Astrocyte (in vitro differentiated cells and primary cell): ENCODE data around the gene OTOF. TPM values are rescaled to one million over a fixed set of nuclear protein-coding genes. Genes with fewer than 3 reads are reported as not detected.

Source experiments
- DNase-seq: peaks from one replicate; pipeline ENCODE4 v3.0.0-alpha.2; 2010; ENCODE audit warnings: low read depth
- FAIRE-seq: peaks from 2 replicates; lab custom pipeline; 2011; peaks lifted over from hg19 to GRCh38; lab: Jason Lieb, UNC
- H2AFZ ChIP-seq: 2 replicates; pipeline ENCODE4 v1.6.0; 2012; ENCODE audit warnings: low read depth, low read length, inconsistent platforms
- H3K27ac ChIP-seq: 2 replicates; pipeline ENCODE4 v1.5.1; 2011; ENCODE audit warnings: low read depth, low read length, inconsistent platforms
- H3K27me3 ChIP-seq: 2 replicates; pipeline ENCODE4 v1.6.0; 2011; ENCODE audit warnings: low read length, inconsistent platforms; ENCODE audit not compliant: insufficient read depth
- H3K36me3 ChIP-seq: 2 replicates; pipeline ENCODE4 v1.5.1; 2011; ENCODE audit warnings: low read length, inconsistent platforms; ENCODE audit not compliant: insufficient read depth
- H3K4me1 ChIP-seq: 2 replicates; pipeline ENCODE4 v1.5.1; 2011; ENCODE audit warnings: low read length, inconsistent platforms; ENCODE audit not compliant: insufficient read depth
- H3K4me2 ChIP-seq: 2 replicates; pipeline ENCODE4 v1.6.0; 2012; ENCODE audit warnings: low read length, inconsistent platforms
- H3K4me3 ChIP-seq: 2 replicates; pipeline ENCODE4 v1.5.1; 2011; ENCODE audit warnings: low read depth, mild to moderate bottlenecking, low read length, inconsistent platforms; ENCODE audit not compliant: insufficient read depth
- H3K79me2 ChIP-seq: 2 replicates; pipeline ENCODE4 v1.6.0; 2012; ENCODE audit warnings: mild to moderate bottlenecking, low read length, inconsistent platforms; ENCODE audit not compliant: insufficient read depth
- H3K9ac ChIP-seq: 2 replicates; pipeline ENCODE4 v1.6.0; 2012; ENCODE audit warnings: mild to moderate bottlenecking, low read length, inconsistent platforms
- H3K9me3 ChIP-seq: 2 replicates; pipeline ENCODE4 v1.5.1; 2012; ENCODE audit warnings: low read depth, mild to moderate bottlenecking, low read length, inconsistent platforms; ENCODE audit not compliant: insufficient read depth
- H4K20me1 ChIP-seq: 2 replicates; pipeline ENCODE4 v1.6.0; 2012; ENCODE audit warnings: low read length, inconsistent platforms; ENCODE audit not compliant: insufficient read depth
- H3K27ac Mint-ChIP-seq: one replicate; pipeline ENCODE4 v1.8.0; 2021; ENCODE audit warnings: mild to moderate bottlenecking, mixed read lengths; ENCODE audit not compliant: unreplicated experiment
- H3K27me3 Mint-ChIP-seq: one replicate; pipeline ENCODE4 v1.8.0; 2021; ENCODE audit warnings: low read depth, mixed read lengths; ENCODE audit not compliant: unreplicated experiment
- H3K36me3 Mint-ChIP-seq: one replicate; pipeline ENCODE4 v1.8.0; 2021; ENCODE audit warnings: low read depth, mixed read lengths; ENCODE audit not compliant: unreplicated experiment
- H3K4me1 Mint-ChIP-seq: one replicate; pipeline ENCODE4 v1.8.0; 2021; ENCODE audit warnings: low read depth, mixed read lengths; ENCODE audit not compliant: unreplicated experiment
- H3K4me3 Mint-ChIP-seq: one replicate; pipeline ENCODE4 v1.8.0; 2021; ENCODE audit warnings: mild to moderate bottlenecking, moderate library complexity, mixed read lengths; ENCODE audit not compliant: unreplicated experiment
- H3K9me3 Mint-ChIP-seq: one replicate; pipeline ENCODE4 v1.8.0; 2021; ENCODE audit warnings: mild to moderate bottlenecking, mixed read lengths; ENCODE audit not compliant: unreplicated experiment
- CTCF ChIP-seq: IDR thresholded peaks from 2 replicates; pipeline ENCODE4 v1.5.1; 2011; ENCODE audit warnings: low read depth, mild to moderate bottlenecking, inconsistent platforms, low read length, moderate library complexity; ENCODE audit not compliant: insufficient read depth
- EZH2 ChIP-seq: IDR thresholded peaks from 2 replicates; pipeline ENCODE4 v1.6.1; 2012; ENCODE audit warnings: mild to moderate bottlenecking, low read length, inconsistent platforms; ENCODE audit not compliant: insufficient read depth
- total RNA-seq: library from RNA; stranded (reverse); gene quantifications from 2 replicates; pipeline ENCODE4 v1.2.1, GENCODE V29; 2021

The OTOF gene
- total RNA-seq, 1 donor from 2014 or later: not detected

GRCh38 chr2:26432363-26432762 is 45.6 kb downstream of the OTOF start:
- no peaks in the 10 kb centered on the region for H3K36me3 ChIP-seq
- Mint-ChIP-seq H3K9me3 (peaks cover 1% of the 10 kb centered on the region), H3K27me3 (peaks cover 2% of the 10 kb centered on the region), H3K4me3 (no peak overlapping the region), H3K27ac (no peak overlapping the region), H3K4me1 (peaks cover 13% of the 10 kb centered on the region), H3K36me3 (peaks cover 1% of the 10 kb centered on the region)
- H3K27ac ChIP-seq: no peak overlapping the region
- H3K9ac ChIP-seq: no peak overlapping the region
- no peaks in the 10 kb centered on the region for H3K4me1 ChIP-seq
- H3K9me3 ChIP-seq: no peaks in the 10 kb centered on the region
- no peaks in the 10 kb centered on the region for H4K20me1 ChIP-seq
- H2AFZ ChIP-seq: no peak overlapping the region
- no peak for FAIRE-seq
- no peak for TF ChIP-seq CTCF
- TF ChIP-seq EZH2: no peak
- no peak overlapping the region for H3K4me3 ChIP-seq
- no peaks in the 10 kb centered on the region for H3K27me3 ChIP-seq
- no peak for DNase-seq
- no peaks in the 10 kb centered on the region for H3K79me2 ChIP-seq
- no peak overlapping the region for H3K4me2 ChIP-seq

- Histone ChIP-seq H3K4me3 (no peak overlapping the region), H3K79me2 (no peaks in the 10 kb centered on the region), H3K9ac (no peak overlapping the region), H3K9me3 (no peaks in the 10 kb centered on the region), H3K4me2 (no peak overlapping the region), H3K36me3 (no peaks in the 10 kb centered on the region), H3K4me1 (no peaks in the 10 kb centered on the region), H2AFZ (no peak overlapping the region), H3K27ac (no peak overlapping the region), H4K20me1 (no peaks in the 10 kb centered on the region), H3K27me3 (no peaks in the 10 kb centered on the region)
- no peaks in the 10 kb centered on the region for H3K36me3 Mint-ChIP-seq
- H3K27ac Mint-ChIP-seq: peak overlapping the region; percentile 62
- H3K4me3 Mint-ChIP-seq: no peak overlapping the region
- H3K9me3 Mint-ChIP-seq: peaks cover 1% of the 10 kb centered on the region
- FAIRE-seq (no peak), DNase-seq (peak; percentile 11)
- peaks cover 13% of the 10 kb centered on the region for H3K4me1 Mint-ChIP-seq
- TF ChIP-seq EZH2 (no peak), CTCF (no peak)
- H3K27me3 Mint-ChIP-seq: peaks cover 2% of the 10 kb centered on the region
Observed at GRCh38 chr2:26430826-26431225, 47.1 kb downstream of the OTOF start.

DNA sequence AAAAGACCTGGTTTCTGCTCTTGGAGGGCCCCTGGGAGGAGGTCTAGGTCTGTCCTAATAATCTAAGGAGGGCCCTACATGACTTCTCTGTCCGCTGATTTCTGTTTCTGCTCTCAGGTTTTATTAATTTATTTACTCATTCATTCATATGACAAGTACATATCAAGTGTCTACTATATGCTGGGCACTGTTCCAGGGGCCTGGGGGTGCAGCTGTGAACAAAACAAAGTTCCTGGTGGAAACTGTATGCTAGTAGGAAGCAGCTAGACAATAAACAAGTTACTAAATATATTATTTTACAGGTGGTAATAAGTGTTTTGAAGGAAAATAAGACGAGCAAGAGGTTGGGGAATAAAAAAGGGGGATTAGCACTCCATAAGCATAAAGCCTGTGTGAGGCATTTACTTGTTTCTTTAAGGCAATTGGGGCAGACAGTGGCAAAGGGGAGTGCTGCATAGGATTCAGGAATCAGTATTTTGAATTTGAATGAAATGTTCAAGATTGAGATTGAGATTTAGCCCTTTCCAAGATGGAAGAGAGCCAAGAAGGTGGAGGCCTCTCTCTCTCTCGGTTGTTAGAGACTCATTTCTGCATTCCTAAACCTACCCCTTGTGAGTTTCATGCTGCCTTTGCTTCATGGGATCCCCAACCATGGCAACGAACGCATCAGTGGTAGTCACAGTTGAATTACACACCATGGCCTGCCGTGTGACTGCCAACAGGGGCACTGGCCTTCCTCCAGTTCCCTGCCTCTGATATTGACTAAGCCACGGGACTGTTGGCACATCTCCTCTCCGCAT is 47.9 kb downstream of the OTOF start:
- Histone ChIP-seq H3K27ac (no peak overlapping the region), H2AFZ (no peak overlapping the region), H3K36me3 (no peaks in the 10 kb centered on the region), H4K20me1 (no peaks in the 10 kb centered on the region), H3K9ac (no peak overlapping the region), H3K4me3 (no peak overlapping the region), H3K27me3 (no peaks in the 10 kb centered on the region), H3K4me1 (no peaks in the 10 kb centered on the region), H3K79me2 (no peaks in the 10 kb centered on the region), H3K9me3 (no peaks in the 10 kb centered on the region), H3K4me2 (no peak overlapping the region)
- no peaks in the 10 kb centered on the region for H3K36me3 Mint-ChIP-seq
- H3K27ac Mint-ChIP-seq: peak overlapping the region; percentile 62
- DNase-seq (peak; percentile 12), FAIRE-seq (no peak)
- H3K4me1 Mint-ChIP-seq: peaks cover 13% of the 10 kb centered on the region
- TF ChIP-seq EZH2 (no peak), CTCF (no peak)
- peaks cover 2% of the 10 kb centered on the region for H3K27me3 Mint-ChIP-seq
- H3K4me3 Mint-ChIP-seq: no peak overlapping the region
- H3K9me3 Mint-ChIP-seq: peaks cover 1% of the 10 kb centered on the region
